Measurements from ENCODE around the gene SLC6A19. TPM values are rescaled to one million over a fixed set of nuclear protein-coding genes. Genes with fewer than 3 reads are reported as not detected.

The SLC6A19 gene
- polyA plus RNA-seq, 1 of the 3 experiments (the other 2 are of a cell fraction): not detected

DNA sequence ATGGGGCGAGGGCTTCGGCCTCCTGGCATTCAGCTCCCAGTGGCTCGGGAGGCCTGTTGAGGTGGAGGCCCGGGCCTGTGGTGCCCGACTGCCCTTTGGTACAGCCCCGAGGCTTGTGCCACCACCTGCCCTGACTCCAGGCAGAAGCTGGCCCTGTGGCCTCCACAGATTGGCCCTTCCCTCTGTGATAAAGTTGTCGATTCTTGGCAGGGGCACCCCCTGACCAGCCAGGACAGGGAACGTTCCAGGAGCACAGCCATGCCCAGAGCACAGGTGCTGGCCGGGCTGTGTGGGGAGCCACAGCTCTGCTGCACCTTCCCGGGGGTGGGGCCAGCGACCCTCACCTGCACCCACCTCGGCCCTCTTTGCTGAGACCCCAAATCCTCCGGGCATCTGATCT, 56.4 kb downstream of the SLC6A19 start:
- CTCF ChIA-PET: interaction anchor here (1.2 kb wide), 1 partner anchor 90 kb away, joined by 7 read pairs; no protein-coding TSS in a partner anchor

DNA sequence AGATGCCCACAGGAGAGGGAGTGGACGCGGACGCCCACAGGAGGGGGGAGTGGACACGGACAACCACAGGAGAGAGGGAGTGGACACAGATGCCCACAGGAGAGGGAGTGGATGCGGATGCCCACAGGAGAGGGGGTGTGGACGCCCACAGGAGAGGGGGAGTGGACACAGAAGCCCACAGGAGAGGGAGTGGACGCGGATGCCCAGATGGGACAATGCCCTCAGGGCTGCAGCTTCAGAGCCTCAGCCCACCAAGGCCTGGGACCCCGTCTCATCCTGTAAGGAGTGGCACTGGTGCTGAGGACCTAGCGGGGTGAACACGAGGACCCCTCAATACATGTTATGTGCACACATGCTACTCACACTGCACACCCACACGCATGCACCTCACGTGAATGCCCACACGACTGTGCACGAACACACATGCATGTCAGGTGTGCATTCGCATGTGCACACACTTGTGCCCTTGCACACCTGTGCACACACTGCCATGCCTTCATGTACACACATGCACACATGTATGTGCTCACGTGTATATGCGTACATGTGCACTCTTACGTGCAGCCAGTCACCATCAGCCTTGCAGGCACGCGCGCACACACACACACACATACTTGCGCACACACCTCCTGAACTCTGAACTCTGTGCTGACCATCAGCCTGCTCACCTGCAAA, 58.5 kb downstream of the SLC6A19 start:
- H4K20me1 ChIP-seq (ENCODE audit: insufficient read depth): no peaks in the 10 kb centered on the region
- no peak overlapping the region for H3K9ac ChIP-seq
- DNase-seq: no peak
- no peaks in the 10 kb centered on the region for H3K79me2 ChIP-seq (ENCODE audit: insufficient read depth)
- no peaks in the 10 kb centered on the region for H3K36me3 ChIP-seq (replicated peaks in 1 of 2; ENCODE audit: control insufficient read depth in 1 of 2, insufficient read depth in 2 of 2, low read length in 1 of 2)
- H3K9me2 ChIP-seq: no peaks in the 10 kb centered on the region
- ChIA-PET POLR2A (no interaction called here), CTCF (no interaction called here)
- no peak overlapping the region for H2AFZ ChIP-seq (ENCODE audit: low read depth)
- H3K4me2 ChIP-seq: no peak overlapping the region
- no peaks in the 10 kb centered on the region; the same call in 1 of the 2 replicates for H3K9me3 ChIP-seq
- H3K27ac ChIP-seq (ENCODE audit: low read depth in 2 of 2, low read length in 1 of 2): no peak overlapping the region
- no peaks in the 10 kb centered on the region for H3F3A ChIP-seq (replicated peaks; ENCODE audit: insufficient read depth)
- no peak for TF ChIP-seq TCF12 (IDR thresholded peaks at IDR 0.05)
- TF ChIP-seq SMC3 (IDR thresholded peaks at IDR 0.05; ENCODE audit: low read depth, low read length): no peak
- TF ChIP-seq FOXM1 (IDR thresholded peaks at IDR 0.05; ENCODE audit: low read depth): no peak
- no peak for TF ChIP-seq RCOR1 (IDR thresholded peaks at IDR 0.05; ENCODE audit: low read length)
- WGBS (ENCODE audit: low lambda C conversion rate): 76% methylated on average over 21 of the region's 23 CpGs
- no peak overlapping the region for H3K4me3 ChIP-seq (ENCODE audit: low read depth in 2 of 2, low read length in 1 of 2)
- no peaks in the 10 kb centered on the region; the same call in 1 of the 2 replicates for H3K27me3 ChIP-seq (ENCODE audit: insufficient read depth)
- H3K4me1 ChIP-seq (ENCODE audit: control insufficient read depth in 1 of 2, insufficient read depth in 2 of 2, low read depth in 1 of 2, low read length in 1 of 2): no peaks in the 10 kb centered on the region

More for the DNA sequence above, 56.4 kb downstream of the SLC6A19 start:
- no peaks in the 10 kb centered on the region for H4K20me1 ChIP-seq (ENCODE audit: insufficient read depth)
- H3K79me2 ChIP-seq (ENCODE audit: insufficient read depth): no peaks in the 10 kb centered on the region
- no peaks in the 10 kb centered on the region for H3K9me3 ChIP-seq
- H3K4me2 ChIP-seq: no peak overlapping the region
- TF ChIP-seq FOSL2 (IDR thresholded peaks at IDR 0.05; ENCODE audit: borderline replicate concordance, low read depth) (no peak), POLR2AphosphoS5 (IDR thresholded peaks at IDR 0.05; ENCODE audit: low read depth, low read length) (no peak), TCF12 (IDR thresholded peaks at IDR 0.05) (no peak), TEAD4 (IDR thresholded peaks at IDR 0.05; ENCODE audit: borderline replicate concordance, insufficient read depth) (no peak), RCOR1 (IDR thresholded peaks at IDR 0.05; ENCODE audit: low read length) (no peak), NFIC (IDR thresholded peaks at IDR 0.05; ENCODE audit: borderline replicate concordance) (no peak), MEF2A (IDR thresholded peaks at IDR 0.05; ENCODE audit: borderline replicate concordance, low read depth) (no peak), JUND (IDR thresholded peaks at IDR 0.05) (no peak), SIN3A (IDR thresholded peaks at IDR 0.05; ENCODE audit: borderline replicate concordance, low read depth, low read length) (no peak), FOXM1 (IDR thresholded peaks at IDR 0.05; ENCODE audit: low read depth) (no peak)
- TF ChIP-seq, protein P1, sequence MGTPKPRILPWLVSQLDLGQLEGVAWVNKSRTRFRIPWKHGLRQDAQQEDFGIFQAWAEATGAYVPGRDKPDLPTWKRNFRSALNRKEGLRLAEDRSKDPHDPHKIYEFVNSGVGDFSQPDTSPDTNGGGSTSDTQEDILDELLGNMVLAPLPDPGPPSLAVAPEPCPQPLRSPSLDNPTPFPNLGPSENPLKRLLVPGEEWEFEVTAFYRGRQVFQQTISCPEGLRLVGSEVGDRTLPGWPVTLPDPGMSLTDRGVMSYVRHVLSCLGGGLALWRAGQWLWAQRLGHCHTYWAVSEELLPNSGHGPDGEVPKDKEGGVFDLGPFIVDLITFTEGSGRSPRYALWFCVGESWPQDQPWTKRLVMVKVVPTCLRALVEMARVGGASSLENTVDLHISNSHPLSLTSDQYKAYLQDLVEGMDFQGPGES (IDR thresholded peaks at IDR 0.05; ENCODE audit: low read depth, low read length): no peak
- TF ChIP-seq, protein P2, sequence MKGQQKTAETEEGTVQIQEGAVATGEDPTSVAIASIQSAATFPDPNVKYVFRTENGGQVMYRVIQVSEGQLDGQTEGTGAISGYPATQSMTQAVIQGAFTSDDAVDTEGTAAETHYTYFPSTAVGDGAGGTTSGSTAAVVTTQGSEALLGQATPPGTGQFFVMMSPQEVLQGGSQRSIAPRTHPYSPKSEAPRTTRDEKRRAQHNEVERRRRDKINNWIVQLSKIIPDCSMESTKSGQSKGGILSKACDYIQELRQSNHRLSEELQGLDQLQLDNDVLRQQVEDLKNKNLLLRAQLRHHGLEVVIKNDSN (IDR thresholded peaks at IDR 0.05; ENCODE audit: borderline replicate concordance, low read depth): no peak
- TF ChIP-seq, protein P3, sequence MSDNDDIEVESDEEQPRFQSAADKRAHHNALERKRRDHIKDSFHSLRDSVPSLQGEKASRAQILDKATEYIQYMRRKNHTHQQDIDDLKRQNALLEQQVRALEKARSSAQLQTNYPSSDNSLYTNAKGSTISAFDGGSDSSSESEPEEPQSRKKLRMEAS (IDR thresholded peaks at IDR 0.05; ENCODE audit: low read depth): no peak
- TF ChIP-seq, protein P4, sequence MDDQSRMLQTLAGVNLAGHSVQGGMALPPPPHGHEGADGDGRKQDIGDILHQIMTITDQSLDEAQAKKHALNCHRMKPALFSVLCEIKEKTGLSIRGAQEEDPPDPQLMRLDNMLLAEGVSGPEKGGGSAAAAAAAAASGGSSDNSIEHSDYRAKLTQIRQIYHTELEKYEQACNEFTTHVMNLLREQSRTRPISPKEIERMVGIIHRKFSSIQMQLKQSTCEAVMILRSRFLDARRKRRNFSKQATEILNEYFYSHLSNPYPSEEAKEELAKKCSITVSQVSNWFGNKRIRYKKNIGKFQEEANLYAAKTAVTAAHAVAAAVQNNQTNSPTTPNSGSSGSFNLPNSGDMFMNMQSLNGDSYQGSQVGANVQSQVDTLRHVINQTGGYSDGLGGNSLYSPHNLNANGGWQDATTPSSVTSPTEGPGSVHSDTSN (IDR thresholded peaks at IDR 0.05): no peak
- no peaks in the 10 kb centered on the region for H3K27me3 ChIP-seq (ENCODE audit: insufficient read depth)
- no peaks in the 10 kb centered on the region for H3K9me2 ChIP-seq
- H3K27ac ChIP-seq (ENCODE audit: low read depth in 2 of 2, low read length in 1 of 2): no peak overlapping the region
- POLR2A ChIA-PET: no interaction called here
- no peak for DNase-seq
- H3K4me3 ChIP-seq (ENCODE audit: low read depth in 2 of 2, low read length in 1 of 2): no peak overlapping the region
- no peaks in the 10 kb centered on the region for H3K4me1 ChIP-seq (ENCODE audit: control insufficient read depth in 1 of 2, insufficient read depth in 2 of 2, low read depth in 1 of 2, low read length in 1 of 2)
- no peak overlapping the region for H2AFZ ChIP-seq (ENCODE audit: low read depth)
- WGBS (ENCODE audit: low lambda C conversion rate): 54% methylated on average over 11 of the region's 13 CpGs
- no peak overlapping the region for H3K9ac ChIP-seq
- no peaks in the 10 kb centered on the region for H3F3A ChIP-seq (replicated peaks; ENCODE audit: insufficient read depth)
- no peaks in the 10 kb centered on the region for H3K36me3 ChIP-seq (replicated peaks in 1 of 2; ENCODE audit: control insufficient read depth in 1 of 2, insufficient read depth in 2 of 2, low read length in 1 of 2)

Data from SK-N-SH (cell line).